GM20000 (cell line): ENCODE results near the gene SOX6.

ENCODE experiments used
- DNase-seq: peaks from one replicate; pipeline ENCODE4 v3.0.0; 2012; ENCODE audit warnings: low spot score
- TF ChIP-seq, protein P1 (sequence below): IDR thresholded peaks from 2 replicates; pipeline ENCODE4 v1.5.1; 2012; ENCODE audit warnings: mild to moderate bottlenecking, control low read depth; ENCODE audit errors: extremely low read depth, missing control alignments

Gene SOX6

DNA sequence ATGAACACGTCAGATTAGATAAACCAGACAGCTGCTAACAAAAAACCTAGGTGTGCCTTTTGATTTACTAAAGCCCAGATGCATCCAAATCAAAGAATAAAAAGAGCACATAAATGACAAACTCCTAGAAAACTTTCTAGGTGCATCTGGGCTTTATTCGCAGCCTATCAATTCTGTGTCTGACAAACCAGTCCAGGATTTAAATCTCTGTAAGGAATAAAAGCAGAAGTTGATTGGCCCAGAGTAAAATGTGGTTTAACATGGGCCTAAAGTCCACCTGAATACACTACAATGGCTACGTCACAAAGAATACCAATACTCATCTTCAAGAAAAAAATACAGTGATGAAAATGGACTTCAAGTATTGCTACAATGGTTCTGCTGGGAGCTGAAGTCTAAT lies 66.8 kb downstream of the SOX6 start:
- TF ChIP-seq, protein P1, sequence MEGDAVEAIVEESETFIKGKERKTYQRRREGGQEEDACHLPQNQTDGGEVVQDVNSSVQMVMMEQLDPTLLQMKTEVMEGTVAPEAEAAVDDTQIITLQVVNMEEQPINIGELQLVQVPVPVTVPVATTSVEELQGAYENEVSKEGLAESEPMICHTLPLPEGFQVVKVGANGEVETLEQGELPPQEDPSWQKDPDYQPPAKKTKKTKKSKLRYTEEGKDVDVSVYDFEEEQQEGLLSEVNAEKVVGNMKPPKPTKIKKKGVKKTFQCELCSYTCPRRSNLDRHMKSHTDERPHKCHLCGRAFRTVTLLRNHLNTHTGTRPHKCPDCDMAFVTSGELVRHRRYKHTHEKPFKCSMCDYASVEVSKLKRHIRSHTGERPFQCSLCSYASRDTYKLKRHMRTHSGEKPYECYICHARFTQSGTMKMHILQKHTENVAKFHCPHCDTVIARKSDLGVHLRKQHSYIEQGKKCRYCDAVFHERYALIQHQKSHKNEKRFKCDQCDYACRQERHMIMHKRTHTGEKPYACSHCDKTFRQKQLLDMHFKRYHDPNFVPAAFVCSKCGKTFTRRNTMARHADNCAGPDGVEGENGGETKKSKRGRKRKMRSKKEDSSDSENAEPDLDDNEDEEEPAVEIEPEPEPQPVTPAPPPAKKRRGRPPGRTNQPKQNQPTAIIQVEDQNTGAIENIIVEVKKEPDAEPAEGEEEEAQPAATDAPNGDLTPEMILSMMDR, result no peak
- DNase-seq, result no peak

DNA sequence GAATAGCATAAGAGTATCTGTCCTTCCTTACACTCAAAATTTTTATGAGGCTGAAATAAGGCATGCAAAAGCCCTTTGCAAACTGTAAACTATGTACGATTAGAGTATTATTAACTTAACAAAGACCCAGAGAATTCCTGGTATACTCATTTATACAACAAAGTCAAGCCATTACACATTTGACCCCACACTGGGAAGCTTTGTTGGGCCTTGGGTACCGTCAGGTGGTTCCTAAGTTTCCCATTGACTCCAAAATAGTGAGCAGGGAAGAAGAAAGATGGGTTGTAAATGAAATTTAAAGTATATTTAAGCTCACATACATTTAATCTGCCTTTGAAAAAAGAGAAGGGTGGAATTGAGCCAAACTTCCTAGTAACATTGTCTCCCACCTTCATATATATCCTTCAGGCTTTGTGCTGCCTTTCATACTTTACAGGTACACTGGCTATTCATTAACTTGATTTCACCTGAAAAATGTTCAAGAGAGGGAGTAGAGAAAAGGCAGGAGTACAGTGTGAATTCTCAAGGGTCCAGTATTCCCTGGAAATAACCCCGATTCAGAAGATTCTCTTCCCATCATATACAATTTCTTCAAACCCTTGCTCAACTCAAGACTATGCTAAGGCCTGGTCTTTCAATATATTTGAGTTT lies 68.6 kb downstream of the SOX6 start:
- no peak for DNase-seq
- TF ChIP-seq, protein P1, result no peak

DNA sequence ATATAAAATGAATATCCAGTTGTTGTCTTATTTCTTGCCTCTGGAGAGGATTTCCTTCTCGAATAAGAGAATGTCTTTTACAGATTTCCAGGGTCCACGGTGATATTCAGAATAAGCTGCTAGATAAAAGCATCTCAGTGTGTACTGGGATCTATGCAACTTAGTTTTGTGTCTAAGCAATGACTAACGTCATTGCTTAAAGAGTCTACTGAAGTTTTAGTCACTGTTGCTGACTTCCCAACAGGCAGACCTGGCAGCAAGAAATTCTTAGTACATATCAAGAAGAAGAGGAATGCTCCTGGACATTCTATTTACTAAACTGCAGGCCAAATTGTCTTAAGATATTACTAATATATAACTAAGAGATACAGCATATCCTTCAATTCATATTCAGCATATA lies 70.3 kb downstream of the SOX6 start:
- TF ChIP-seq, protein P1, result no peak
- DNase-seq, result no peak

DNA sequence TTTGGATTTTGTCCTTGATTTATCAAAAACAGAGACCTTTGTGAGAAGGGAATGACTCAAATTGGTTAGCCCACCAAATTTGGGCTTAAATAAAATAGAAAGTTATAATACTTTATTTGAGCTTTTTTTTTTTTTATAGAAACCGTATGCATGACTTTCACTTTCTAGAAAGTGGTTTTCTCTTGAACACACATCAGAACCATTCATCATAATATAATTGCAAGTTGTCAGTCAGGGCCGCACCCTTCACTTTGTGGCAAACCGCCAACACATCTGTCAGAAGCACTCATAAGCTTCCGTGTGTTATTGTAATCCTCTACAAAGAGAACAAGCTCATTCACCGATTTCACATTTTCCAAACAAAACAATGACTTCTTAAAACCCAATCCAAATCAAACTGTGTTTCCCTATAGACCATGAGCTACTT lies 76.1 kb downstream of the SOX6 start:
- TF ChIP-seq, protein P1, result no peak
- DNase-seq, result no peak

- TF ChIP-seq, protein P1, result no peak
- DNase-seq, result no peak
Observed at GRCh38 chr11:16279524-16279923, 76.8 kb downstream of the SOX6 start.

GRCh38 chr11:16278979-16279378 lies 77.4 kb downstream of the SOX6 start:
- TF ChIP-seq, protein P1, result no peak
- no peak for DNase-seq

- TF ChIP-seq, protein P1, result no peak
- DNase-seq, result no peak
Observed at GRCh38 chr11:16278273-16278672, 78.1 kb downstream of the SOX6 start.
